ENCODE measurements around the gene SLC1A3. TPM values are rescaled to one million over a fixed set of nuclear protein-coding genes. Genes with fewer than 3 reads are reported as not detected.

SLC1A3 gene
- total RNA-seq, 1 experiment from 2014 or later: 18.6 TPM

GRCh38 chr5:36558641-36559040 is 47.8 kb upstream of the SLC1A3 start:
- Histone ChIP-seq H4K20me1 (ENCODE audit: control insufficient read depth, insufficient read depth, insufficient read length) (no peaks in the 10 kb centered on the region), H3K4me2 (ENCODE audit: insufficient read depth, insufficient read length, low read length) (no peak overlapping the region), H2BK20ac (ENCODE audit: low read depth, low read length, poor library complexity, severe bottlenecking) (no peak overlapping the region), H3K79me2 (ENCODE audit: insufficient read depth, low read length) (no peaks in the 10 kb centered on the region), H2BK5ac (ENCODE audit: insufficient read length, low read length) (no peak overlapping the region), H3K23me2 (ENCODE audit: insufficient read length, low read depth, low read length, poor library complexity, severe bottlenecking) (no peaks in the 10 kb centered on the region), H3K27ac (ENCODE audit: insufficient read length, low read depth, low read length) (no peak overlapping the region), H3T11ph (ENCODE audit: low read length) (no peak overlapping the region), H3K18ac (ENCODE audit: insufficient read length, low read depth, low read length) (no peak overlapping the region), H3K9me3 (ENCODE audit: control insufficient read depth, low read depth, low read length) (no peaks in the 10 kb centered on the region), H3K14ac (ENCODE audit: insufficient read depth, low read length) (no peak overlapping the region), H3K79me1 (ENCODE audit: insufficient read depth, low read depth, low read length, poor library complexity, severe bottlenecking) (no peaks in the 10 kb centered on the region), H3K4ac (ENCODE audit: low read depth, low read length) (no peak overlapping the region), H2BK12ac (ENCODE audit: insufficient read length, low read depth, low read length) (no peak overlapping the region), H4K91ac (ENCODE audit: insufficient read length, low read depth, low read length) (no peak overlapping the region), H3K27me3 (ENCODE audit: insufficient read depth, low read length) (no peaks in the 10 kb centered on the region), H3K9ac (ENCODE audit: extremely low read depth, insufficient read length, low read length) (no peak overlapping the region), H2BK15ac (ENCODE audit: low read depth, low read length) (no peak overlapping the region), H4K5ac (ENCODE audit: insufficient read length, low read depth, low read length) (no peak overlapping the region), H3K4me1 (ENCODE audit: insufficient read depth, low read length) (no peaks in the 10 kb centered on the region), H4K8ac (replicated peaks; ENCODE audit: insufficient read length, low read depth, low read length) (no peak overlapping the region), H3K56ac (ENCODE audit: insufficient read length, low read depth, low read length) (no peak overlapping the region), H2BK120ac (ENCODE audit: low read depth, low read length, poor library complexity, severe bottlenecking) (no peak overlapping the region), H2AFZ (ENCODE audit: low read length) (no peak overlapping the region), H2AK5ac (ENCODE audit: insufficient read length, low read length) (no peak overlapping the region), H3K23ac (ENCODE audit: insufficient read length, low read depth, low read length) (no peak overlapping the region)
- Mint-ChIP-seq H3K4me1 (no peaks in the 10 kb centered on the region), H3K27me3 (ENCODE audit: low read depth) (no peaks in the 10 kb centered on the region), H3K36me3 (ENCODE audit: insufficient read depth in 1 of 3, low read depth in 3 of 3) (no peaks in the 10 kb centered on the region), H3K27ac (no peak overlapping the region), H3K9me3 (peaks cover 0 to 5% of the 10 kb centered on the region in 2 experiments; a peak in 1 of 5 replicates), H3K4me3 (no peak overlapping the region)
- no CpG with 5 or more reads among the region's 2 CpGs for WGBS (ENCODE audit: extremely low coverage, insufficient read length, low lambda C conversion rate)
- DNase-seq: no peak
- no peak for TF ChIP-seq CTCF (conservative IDR thresholded peaks at IDR 0.05)

Measured in H9 (cell line).